GM12878 (cell line): ENCODE data around the gene CLEC16A. TPM values are rescaled to one million over a fixed set of nuclear protein-coding genes. Genes with fewer than 3 reads are reported as not detected.

ENCODE experiments used
- ATAC-seq: fragments of 200-7000 bp; cut with Tn5 transposase; 3 replicates; pipeline ENCODE4 v1.9.1; 2020; ENCODE audit warnings: mild to moderate bottlenecking, moderate library complexity
- BruUV-seq: library from RNA; stranded (reverse); fragments of 400-500 nt; replicated peaks from 2 replicates; lab custom pipeline; 2021; lab: Mats Ljungman, UMichigan
- CTCF ChIA-PET: fragments of 300-600 bp; sonication (Branson Sonifier 250); formaldehyde crosslinking; extraction: SDS; loops from one replicate; lab custom pipeline; 2021; ENCODE audit warnings: inconsistent platforms; lab: Yijun Ruan, JAX
- POLR2A ChIA-PET: fragments of 350-600 bp; formaldehyde crosslinking; extraction: SDS; loops from one replicate; lab custom pipeline; 2021; ENCODE audit warnings: inconsistent platforms; lab: Charles Lee
- RAD21 ChIA-PET: fragments of 300-600 bp; sonication (Branson Sonifier 250); formaldehyde crosslinking; loops from one replicate; lab custom pipeline; 2023; ENCODE audit warnings: antibody characterized with exemption; ENCODE audit not compliant: unreplicated experiment; lab: Charles Lee
- SMC1A ChIA-PET: fragments of 300-600 bp; sonication (Branson Sonifier 250); formaldehyde crosslinking; loops from one replicate; lab custom pipeline; 2023; ENCODE audit not compliant: unreplicated experiment, uncharacterized antibody; lab: Charles Lee
- DNase-seq: peaks from one replicate; pipeline ENCODE4 v3.0.0-alpha.2; 2011; ENCODE audit warnings: low read depth, low spot score
- FAIRE-seq: peaks from 3 replicates; lab custom pipeline; 2011; peaks lifted over from hg19 to GRCh38; lab: Jason Lieb, UNC
- H2AFZ ChIP-seq: 2 replicates; pipeline ENCODE4 v1.6.0; 2011; ENCODE audit warnings: low read depth, low read length, control low read depth; ENCODE audit not compliant: control insufficient read depth
- H3K27ac ChIP-seq: 2 replicates; pipeline ENCODE4 v1.5.1; 2011; ENCODE audit warnings: control low read depth; ENCODE audit not compliant: control insufficient read depth, insufficient read depth
- H3K27me3 ChIP-seq, 2 experiments: replicated peaks in 1 of 2; 2 replicates each; pipeline versions ENCODE4 v1.6.0 to v1.6.1; 2011; ENCODE audit warnings: low read length in 1 of 2; ENCODE audit not compliant: control insufficient read depth in 2 of 2, insufficient read depth in 2 of 2
- H3K36me3 ChIP-seq, 2 experiments: 2 replicates each; pipeline ENCODE4 v1.5.1; 2011; ENCODE audit warnings: low read length in 1 of 2; ENCODE audit not compliant: control insufficient read depth in 2 of 2, insufficient read depth in 2 of 2
- H3K4me1 ChIP-seq: 2 replicates; pipeline ENCODE4 v1.6.1; 2011; ENCODE audit warnings: mild to moderate bottlenecking, low read length, moderate library complexity, mixed read lengths; ENCODE audit not compliant: control insufficient read depth, insufficient read depth
- H3K4me2 ChIP-seq: 2 replicates; pipeline ENCODE4 v1.6.0; 2011; ENCODE audit warnings: control low read depth; ENCODE audit not compliant: control insufficient read depth, insufficient read depth
- H3K4me3 ChIP-seq: fragments of 200-600 bp; sonication (generic); 2 replicates; pipeline ENCODE4 v1.5.1; 2016
- H3K79me2 ChIP-seq: 2 replicates; pipeline ENCODE4 v1.6.0; 2011; ENCODE audit warnings: low read length; ENCODE audit not compliant: control insufficient read depth, insufficient read depth
- H3K9ac ChIP-seq: 2 replicates; pipeline ENCODE4 v1.8.0; 2011; ENCODE audit warnings: low read length, control low read depth, mixed read lengths; ENCODE audit not compliant: control insufficient read depth, insufficient read depth
- H3K9me3 ChIP-seq: replicated peaks from 3 replicates; pipeline ENCODE4 v1.5.1; 2011; ENCODE audit warnings: mild to moderate bottlenecking, low read length; ENCODE audit not compliant: control insufficient read depth, insufficient read depth
- H4K20me1 ChIP-seq: 2 replicates; pipeline ENCODE4 v1.6.0; 2011; ENCODE audit not compliant: control insufficient read depth, insufficient read depth
- CBFB ChIP-seq: IDR thresholded peaks from 2 replicates; pipeline ENCODE4 v1.6.1; 2016; ENCODE audit warnings: antibody characterized with exemption, low read depth
- ELK1 ChIP-seq: IDR thresholded peaks from 2 replicates; pipeline ENCODE4 v1.6.1; 2012; ENCODE audit warnings: low read depth, low read length, improper control_type of control experiment
- NFYB ChIP-seq: IDR thresholded peaks from 2 replicates; pipeline ENCODE4 v1.6.1; 2011; ENCODE audit warnings: low read depth, mild to moderate bottlenecking, low read length, improper control_type of control experiment, moderate library complexity; ENCODE audit not compliant: insufficient read depth
- POLR2AphosphoS2 ChIP-seq: IDR thresholded peaks from 2 replicates; pipeline ENCODE4 v1.6.1; 2011; ENCODE audit warnings: low read depth, mild to moderate bottlenecking, low read length, improper control_type of control experiment, moderate library complexity
- RELB ChIP-seq: fragments of 450-650 bp; IDR thresholded peaks from 2 replicates; pipeline ENCODE4 v1.6.1; 2017; ENCODE audit warnings: low read depth, mild to moderate bottlenecking, moderate library complexity
- ZZZ3 ChIP-seq: IDR thresholded peaks from 2 replicates; pipeline ENCODE4 v1.6.1; 2011; ENCODE audit warnings: low read depth; ENCODE audit not compliant: control insufficient read depth, insufficient read length
- WGBS: methylation state at CpG from one replicate; pipeline ENCODE4 v1.1.6; 2016; ENCODE audit warnings: low lambda C conversion rate; ENCODE audit not compliant: insufficient replicate concordance, insufficient coverage; ENCODE audit errors: missing lambda C conversion rate; 5-methylcytosine and 5-hydroxymethylcytosine counted together
- in situ Hi-C: fragments of 300-500 bp; cut with MboI; formaldehyde crosslinking; loops from 9 replicates; pipeline ENCODE4 v1.14.3; 2018; ENCODE audit warnings: mixed read lengths
- intact Hi-C: fragments of 100-400 bp; cut with micrococcal nuclease; formaldehyde crosslinking; loops from one replicate; pipeline ENCODE4 v1.14.2; 2022; ENCODE audit not compliant: unreplicated experiment
- polyA plus RNA-seq, 11 experiments: library from polyadenylated mRNA; depleted of rRNA in 4 of 11; unstranded in 6 of 11; stranded (reverse) in 5 of 11; fragments of >200 nt; fragmentation: Nextera tagmentation in 4 of 11; fragmentation: Illumina TruSeq in 1 of 11; extraction: Ambion mirVana in 4 of 11; extraction: Trizol in 1 of 11; gene quantifications; 1 replicate in 1 of 11; 2 replicates in 10 of 11; pipeline versions ENCODE4 v1.2.1 to v1.2.3, GENCODE V29; 2011 to 2016; ENCODE audit warnings: inconsistent platforms in 2 of 11, missing spikeins in 2 of 11, low read depth in 1 of 11
- total RNA-seq, 4 experiments: library from RNA; depleted of rRNA in 3 of 4; stranded (reverse); fragments of >200 nt in 3 of 4; fragmentation: Illumina TruSeq in 1 of 4; extraction: Trizol in 1 of 4; gene quantifications; 2 replicates each; pipeline versions ENCODE4 v1.2.1 to v1.2.3, GENCODE V29; 2013 to 2021
- TF ChIP-seq, protein P1 (sequence below): IDR thresholded peaks from 2 replicates; pipeline ENCODE4 v1.6.1; 2011; ENCODE audit warnings: borderline replicate concordance, low read depth, mild to moderate bottlenecking, moderate library complexity, low read length; ENCODE audit not compliant: insufficient read depth, poor library complexity, severe bottlenecking

CLEC16A gene
- total and polyA plus RNA-seq, 10 of the 15 experiments (the other 5 are each of a cell fraction or from before 2014, with no cell fraction given) = 1.5 to 28.8 (median 19.2) TPM

- Histone ChIP-seq H3K4me3 (no peak overlapping the region), H3K9me3 (no peaks in the 10 kb centered on the region), H3K27ac (no peak overlapping the region), H4K20me1 (no peaks in the 10 kb centered on the region), H3K36me3 (peaks cover 6 to 18% of the 10 kb centered on the region in 2 experiments; a peak in 3 of 4 replicates), H3K9ac (no peak overlapping the region), H3K4me2 (no peak overlapping the region), H3K27me3 (no peaks in the 10 kb centered on the region), H3K4me1 (peaks cover 11% of the 10 kb centered on the region), H3K79me2 (no peaks in the 10 kb centered on the region), H2AFZ (no peak overlapping the region)
- POLR2A ChIA-PET = interaction anchor here (1.5 kb wide), 1 partner anchor 8 kb away, joined by 4 read pairs; no protein-coding TSS in a partner anchor
- TF ChIP-seq RELB (no peak), POLR2AphosphoS2 (no peak)
- ATAC-seq = no peak
- no peak for FAIRE-seq
- 98% methylated on average over 4 of the region's 4 CpGs for WGBS
- RAD21 ChIA-PET = no interaction called here
- SMC1A ChIA-PET = no interaction called here
- intact Hi-C loops = no loop called here
- DNase-seq = no peak
- CTCF ChIA-PET = interaction anchor here (1.4 kb wide), 1 partner anchor 22 kb away, joined by 3 read pairs; no protein-coding TSS in a partner anchor
- no TSS peak for BruUV-seq
- in situ Hi-C loops = no loop called here
Measured at GRCh38 chr16:11047057-11047456, 102.7 kb downstream of the CLEC16A start.

DNA sequence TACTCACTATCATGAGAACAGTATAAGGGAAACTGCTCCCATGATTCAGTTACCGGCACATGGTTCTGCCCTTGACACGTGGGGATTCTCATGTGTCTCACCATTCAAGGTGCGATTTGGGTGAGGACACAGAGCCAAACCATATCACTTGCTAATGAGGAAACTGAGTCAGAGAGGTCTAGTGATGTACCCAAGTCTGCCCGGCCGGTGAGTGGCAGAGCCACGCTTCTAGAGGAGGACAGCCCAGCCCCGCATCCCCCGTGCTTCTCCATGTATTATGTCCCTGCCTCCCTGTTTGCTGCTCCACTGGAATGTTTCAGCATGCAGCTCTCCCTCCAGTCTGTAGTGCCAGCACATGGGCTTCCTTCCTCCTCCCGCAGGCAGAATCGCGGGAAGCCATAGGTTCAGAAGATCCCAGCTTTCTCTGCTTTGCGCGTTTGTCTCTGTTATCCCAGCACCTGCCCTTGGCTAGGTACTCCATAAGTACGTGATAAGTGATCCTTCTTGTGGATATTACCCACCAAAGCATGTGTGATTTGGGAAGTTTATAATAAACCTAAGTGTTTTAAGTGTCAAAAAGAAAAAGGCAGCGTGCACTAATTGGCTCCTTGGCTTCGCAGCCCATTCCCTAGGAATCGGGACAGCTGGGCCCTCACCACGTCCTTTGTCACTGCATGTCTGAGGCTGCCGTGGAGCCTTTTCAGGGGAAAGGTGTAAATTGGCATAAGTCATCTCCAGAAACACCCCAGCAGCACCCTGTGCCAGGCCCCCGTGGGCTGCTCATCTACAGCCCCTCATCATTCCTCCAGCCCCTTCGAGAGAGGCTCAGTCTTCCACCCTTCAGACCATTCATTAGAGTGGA, 103.8 kb downstream of the CLEC16A start:
- in situ Hi-C loops = no loop called here
- BruUV-seq = no TSS peak
- no peaks in the 10 kb centered on the region for H3K27me3 ChIP-seq
- H3K9me3 ChIP-seq = no peaks in the 10 kb centered on the region
- no peak overlapping the region for H3K4me2 ChIP-seq
- no peak overlapping the region for H2AFZ ChIP-seq
- no peaks in the 10 kb centered on the region for H4K20me1 ChIP-seq
- ChIA-PET CTCF (no interaction called here), RAD21 (no interaction called here), POLR2A (interaction anchor here (0.7 kb wide), 1 partner anchor 99 kb away, joined by 4 read pairs; no protein-coding TSS in a partner anchor), SMC1A (interaction anchor here (1.3 kb wide), 1 partner anchor 11 kb away, joined by 3 read pairs; no protein-coding TSS in a partner anchor)
- H3K79me2 ChIP-seq = no peaks in the 10 kb centered on the region
- H3K4me3 ChIP-seq = no peak overlapping the region
- intact Hi-C loops = no loop called here
- ATAC-seq (no peak), DNase-seq (no peak), FAIRE-seq (no peak)
- no peak overlapping the region for H3K27ac ChIP-seq
- no peak overlapping the region for H3K9ac ChIP-seq
- 98% methylated on average over 21 of the region's 21 CpGs for WGBS
- peaks cover 6 to 15% of the 10 kb centered on the region in 2 experiments; a peak in 3 of 4 replicates for H3K36me3 ChIP-seq
- peaks cover 20% of the 10 kb centered on the region for H3K4me1 ChIP-seq
- TF ChIP-seq CBFB (no peak), NFYB (no peak), ZZZ3 (no peak), ELK1 (no peak)
- TF ChIP-seq, protein P1, sequence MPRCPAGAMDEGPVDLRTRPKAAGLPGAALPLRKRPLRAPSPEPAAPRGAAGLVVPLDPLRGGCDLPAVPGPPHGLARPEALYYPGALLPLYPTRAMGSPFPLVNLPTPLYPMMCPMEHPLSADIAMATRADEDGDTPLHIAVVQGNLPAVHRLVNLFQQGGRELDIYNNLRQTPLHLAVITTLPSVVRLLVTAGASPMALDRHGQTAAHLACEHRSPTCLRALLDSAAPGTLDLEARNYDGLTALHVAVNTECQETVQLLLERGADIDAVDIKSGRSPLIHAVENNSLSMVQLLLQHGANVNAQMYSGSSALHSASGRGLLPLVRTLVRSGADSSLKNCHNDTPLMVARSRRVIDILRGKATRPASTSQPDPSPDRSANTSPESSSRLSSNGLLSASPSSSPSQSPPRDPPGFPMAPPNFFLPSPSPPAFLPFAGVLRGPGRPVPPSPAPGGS = no peak
